ENCODE data around the gene KLHL40. TPM values are rescaled to one million over a fixed set of nuclear protein-coding genes. Genes with fewer than 3 reads are reported as not detected.

KLHL40 gene
- total and polyA plus RNA-seq, 9 of the 15 experiments (the other 6 are each of a cell fraction or from before 2014, with no cell fraction given): not detected

DNA sequence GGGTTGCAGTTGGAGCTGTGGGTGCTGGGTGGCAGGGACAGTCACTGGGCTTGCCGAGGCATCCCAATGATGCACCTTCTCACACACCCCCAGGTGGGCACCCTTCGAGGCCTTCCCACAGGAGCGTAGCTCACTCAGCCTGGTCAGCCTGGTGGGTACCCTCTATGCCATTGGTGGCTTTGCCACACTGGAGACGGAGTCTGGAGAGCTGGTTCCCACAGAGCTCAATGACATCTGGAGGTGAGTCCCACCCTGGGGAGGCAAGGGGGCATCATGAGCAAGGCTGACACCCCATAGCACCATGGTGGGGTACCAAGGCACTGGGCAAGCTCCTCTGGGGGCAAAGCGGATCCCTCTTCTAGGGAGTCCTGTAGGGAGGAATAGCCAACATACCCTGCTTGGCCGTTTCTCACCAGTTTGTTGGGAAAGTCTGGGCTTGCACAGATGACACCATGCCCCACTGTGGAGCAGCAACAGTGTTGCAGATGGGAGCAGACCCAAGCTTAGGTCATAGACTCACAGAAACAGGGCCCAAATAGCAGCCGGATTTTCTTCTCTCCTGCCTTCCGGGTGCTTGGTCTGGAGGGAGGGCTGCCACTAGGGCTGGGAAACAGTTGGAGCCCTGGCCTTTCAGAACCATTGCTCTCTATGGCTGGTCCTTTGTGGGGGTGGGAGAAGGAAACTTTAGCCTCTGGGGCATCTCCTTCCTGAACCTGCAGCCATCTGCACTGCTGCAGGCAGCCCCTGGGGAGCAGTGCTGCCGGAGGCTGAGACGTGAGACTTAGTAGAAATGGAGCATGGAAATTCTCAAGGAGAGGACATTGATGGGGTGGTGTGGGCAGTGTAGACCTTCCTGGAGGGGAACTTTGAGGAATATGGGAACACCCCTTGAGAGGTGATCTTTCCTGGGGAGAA lies 5.7 kb downstream of the KLHL40 start:
- H3K36me3 ChIP-seq (ENCODE audit: control insufficient read depth, insufficient read depth, low read length): no peaks in the 10 kb centered on the region
- H3K4me3 ChIP-seq: no peak overlapping the region
- no TSS peak for BruUV-seq (replicated peaks)
- in situ Hi-C loops (cut with MboI): no loop called here
- DNase-seq (ENCODE audit: extremely low read depth in 1 of 4, low spot score in 3 of 4) (no peak), FAIRE-seq (no peak), ATAC-seq (peak; percentile 46)
- H3K27ac ChIP-seq (ENCODE audit: extremely low read depth, low read depth, low read length): no peak overlapping the region
- peaks cover 5% of the 10 kb centered on the region for H3K9me1 ChIP-seq (ENCODE audit: control insufficient read depth, insufficient read depth, low read length)
- peaks cover 0 to 13% of the 10 kb centered on the region in 2 experiments; a peak in 2 of 5 replicates for H3K4me1 ChIP-seq (replicated peaks in 1 of 2; ENCODE audit: control insufficient read depth in 2 of 2, insufficient read depth in 2 of 2, low read length in 2 of 2)
- no peak overlapping the region for H2AFZ ChIP-seq (ENCODE audit: low read depth, low read length)
- CTCF ChIA-PET (ENCODE audit: low intra/inter-chr PET ratio): interaction anchor here (0.6 kb wide), 1 partner anchor 87 kb away, joined by 4 read pairs; no protein-coding TSS in a partner anchor
- WGBS (ENCODE audit: insufficient coverage, low coverage, missing lambda C conversion rate): under 1% methylated on average over 10 of the region's 10 CpGs
- TF ChIP-seq SRSF3 (IDR thresholded peaks at IDR 0.05; ENCODE audit: insufficient read depth, low read length) (no peak), SMAD3 (CRISPR knock-in tag; conservative IDR thresholded peaks at IDR 0.05) (no peak), ZNF3 (CRISPR knock-in tag; IDR thresholded peaks at IDR 0.05) (no peak), BACH1 (tag; IDR thresholded peaks at IDR 0.05) (no peak), BDP1 (IDR thresholded peaks at IDR 0.05; ENCODE audit: insufficient read depth, insufficient read length) (no peak)
- TF ChIP-seq, protein P1, sequence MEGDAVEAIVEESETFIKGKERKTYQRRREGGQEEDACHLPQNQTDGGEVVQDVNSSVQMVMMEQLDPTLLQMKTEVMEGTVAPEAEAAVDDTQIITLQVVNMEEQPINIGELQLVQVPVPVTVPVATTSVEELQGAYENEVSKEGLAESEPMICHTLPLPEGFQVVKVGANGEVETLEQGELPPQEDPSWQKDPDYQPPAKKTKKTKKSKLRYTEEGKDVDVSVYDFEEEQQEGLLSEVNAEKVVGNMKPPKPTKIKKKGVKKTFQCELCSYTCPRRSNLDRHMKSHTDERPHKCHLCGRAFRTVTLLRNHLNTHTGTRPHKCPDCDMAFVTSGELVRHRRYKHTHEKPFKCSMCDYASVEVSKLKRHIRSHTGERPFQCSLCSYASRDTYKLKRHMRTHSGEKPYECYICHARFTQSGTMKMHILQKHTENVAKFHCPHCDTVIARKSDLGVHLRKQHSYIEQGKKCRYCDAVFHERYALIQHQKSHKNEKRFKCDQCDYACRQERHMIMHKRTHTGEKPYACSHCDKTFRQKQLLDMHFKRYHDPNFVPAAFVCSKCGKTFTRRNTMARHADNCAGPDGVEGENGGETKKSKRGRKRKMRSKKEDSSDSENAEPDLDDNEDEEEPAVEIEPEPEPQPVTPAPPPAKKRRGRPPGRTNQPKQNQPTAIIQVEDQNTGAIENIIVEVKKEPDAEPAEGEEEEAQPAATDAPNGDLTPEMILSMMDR (IDR thresholded peaks at IDR 0.05 in 2 of 3, conservative IDR thresholded peaks at IDR 0.05 in 1 of 3; ENCODE audit: insufficient read depth in 2 of 3, low read depth in 1 of 3, low read length in 3 of 3): peak in 1 of 3 experiments; percentile 19; a peak in 1 of 6 replicates
- TF ChIP-seq, protein P2, sequence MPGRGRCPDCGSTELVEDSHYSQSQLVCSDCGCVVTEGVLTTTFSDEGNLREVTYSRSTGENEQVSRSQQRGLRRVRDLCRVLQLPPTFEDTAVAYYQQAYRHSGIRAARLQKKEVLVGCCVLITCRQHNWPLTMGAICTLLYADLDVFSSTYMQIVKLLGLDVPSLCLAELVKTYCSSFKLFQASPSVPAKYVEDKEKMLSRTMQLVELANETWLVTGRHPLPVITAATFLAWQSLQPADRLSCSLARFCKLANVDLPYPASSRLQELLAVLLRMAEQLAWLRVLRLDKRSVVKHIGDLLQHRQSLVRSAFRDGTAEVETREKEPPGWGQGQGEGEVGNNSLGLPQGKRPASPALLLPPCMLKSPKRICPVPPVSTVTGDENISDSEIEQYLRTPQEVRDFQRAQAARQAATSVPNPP (IDR thresholded peaks at IDR 0.05; ENCODE audit: borderline replicate concordance, insufficient read depth, insufficient read length): no peak
- no peak overlapping the region for H3K4me2 ChIP-seq (ENCODE audit: insufficient read depth, low read length)
- H3K9me3 ChIP-seq (replicated peaks; ENCODE audit: control insufficient read depth, insufficient read depth, low read depth, low read length): no peaks in the 10 kb centered on the region
- peaks cover 24 to 72% of the 10 kb centered on the region in 2 experiments for H3K27me3 ChIP-seq (ENCODE audit: control insufficient read depth in 2 of 2, insufficient read depth in 2 of 2, low read length in 2 of 2)
- POLR2A ChIA-PET: interaction anchor here (0.6 kb wide), 1 partner anchor 52 kb away, joined by 4 read pairs; no protein-coding TSS in a partner anchor
- no peak overlapping the region for H3K9ac ChIP-seq (ENCODE audit: insufficient read depth in 1 of 2, low read depth in 2 of 2, low read length in 2 of 2)
- intact Hi-C loops (cut with micrococcal nuclease): no loop called here
- no peaks in the 10 kb centered on the region for H3K79me2 ChIP-seq (ENCODE audit: control insufficient read depth, insufficient read depth, low read length)
- H4K20me1 ChIP-seq (replicated peaks; ENCODE audit: control insufficient read depth, insufficient read depth, low read length): peaks cover 19% of the 10 kb centered on the region; the same call in 1 of the 2 replicates
